CD1c-positive myeloid dendritic cell (primary cell): ENCODE measurements around the gene MORN1.

Experiments
- DNase-seq: peaks from one replicate; pipeline ENCODE4 v3.0.0-alpha.2; 2016; ENCODE audit errors: extremely low spot score

MORN1 gene

DNA sequence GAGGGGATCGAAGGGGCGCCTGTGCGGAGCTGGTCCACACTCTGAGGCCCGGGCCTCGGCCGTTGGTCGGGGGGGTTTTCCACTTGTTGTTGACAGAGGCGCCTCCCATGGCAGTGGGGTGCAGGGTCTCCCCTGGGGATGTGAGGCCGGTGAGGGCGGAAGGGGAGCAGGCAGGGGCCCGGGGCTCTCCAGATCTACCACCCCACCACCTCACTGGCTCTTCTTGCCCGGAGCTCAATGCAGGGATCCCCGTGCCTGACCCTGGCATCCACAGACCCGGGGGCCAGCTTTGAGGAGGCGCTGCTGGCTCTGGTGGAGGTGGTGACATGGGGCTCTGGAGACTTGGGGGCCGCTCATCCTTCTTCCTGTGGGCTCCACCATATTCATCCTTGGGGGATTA is 28.1 kb upstream of the MORN1 start:
- no peak for DNase-seq

DNA sequence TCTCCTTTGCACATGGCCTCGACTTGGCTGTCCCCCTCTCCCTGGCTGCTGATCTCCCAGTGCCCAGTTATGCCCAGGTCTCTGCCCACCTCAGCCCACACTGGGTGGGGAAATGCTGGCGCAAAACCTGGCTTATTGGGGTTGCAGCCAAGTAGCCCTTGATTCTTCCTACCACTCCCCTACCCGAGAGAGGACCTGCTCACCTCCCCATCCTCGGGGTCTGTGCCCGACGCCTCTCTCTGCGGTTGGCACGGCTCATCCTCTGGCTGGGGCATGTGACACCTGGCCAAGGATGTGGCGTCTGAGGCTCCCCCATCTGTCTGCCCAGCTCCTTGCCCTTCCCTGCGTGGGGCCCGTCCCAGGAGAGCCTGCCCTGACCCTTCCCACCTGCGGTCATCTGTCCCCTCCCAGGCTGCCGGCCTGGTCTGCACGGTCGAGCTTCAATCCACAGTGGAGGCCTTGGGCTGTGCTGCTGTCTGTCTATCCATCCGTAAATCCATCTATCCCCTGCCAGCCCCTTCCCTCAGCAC is 27.5 kb upstream of the MORN1 start:
- no peak for DNase-seq

DNA sequence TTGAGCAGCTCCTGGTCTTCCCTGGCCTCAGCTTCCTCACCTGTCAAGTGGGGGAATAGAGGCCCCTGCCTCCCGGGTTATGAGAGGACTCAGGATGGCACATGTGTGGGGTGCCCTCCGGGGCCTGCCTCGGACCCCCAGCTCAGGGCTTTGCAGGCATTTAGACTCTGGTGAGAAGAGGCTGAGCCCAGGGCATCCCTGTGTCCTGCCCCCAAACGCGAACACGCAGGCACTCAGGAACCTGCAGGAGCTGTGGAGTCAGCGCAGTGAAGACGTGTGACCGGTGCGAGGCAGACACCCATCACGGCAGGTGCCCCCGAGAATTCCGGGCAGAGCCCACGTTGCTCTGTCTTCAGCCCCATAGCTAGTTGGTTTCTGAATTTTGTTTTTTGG is 26.5 kb upstream of the MORN1 start:
- no peak for DNase-seq

DNA sequence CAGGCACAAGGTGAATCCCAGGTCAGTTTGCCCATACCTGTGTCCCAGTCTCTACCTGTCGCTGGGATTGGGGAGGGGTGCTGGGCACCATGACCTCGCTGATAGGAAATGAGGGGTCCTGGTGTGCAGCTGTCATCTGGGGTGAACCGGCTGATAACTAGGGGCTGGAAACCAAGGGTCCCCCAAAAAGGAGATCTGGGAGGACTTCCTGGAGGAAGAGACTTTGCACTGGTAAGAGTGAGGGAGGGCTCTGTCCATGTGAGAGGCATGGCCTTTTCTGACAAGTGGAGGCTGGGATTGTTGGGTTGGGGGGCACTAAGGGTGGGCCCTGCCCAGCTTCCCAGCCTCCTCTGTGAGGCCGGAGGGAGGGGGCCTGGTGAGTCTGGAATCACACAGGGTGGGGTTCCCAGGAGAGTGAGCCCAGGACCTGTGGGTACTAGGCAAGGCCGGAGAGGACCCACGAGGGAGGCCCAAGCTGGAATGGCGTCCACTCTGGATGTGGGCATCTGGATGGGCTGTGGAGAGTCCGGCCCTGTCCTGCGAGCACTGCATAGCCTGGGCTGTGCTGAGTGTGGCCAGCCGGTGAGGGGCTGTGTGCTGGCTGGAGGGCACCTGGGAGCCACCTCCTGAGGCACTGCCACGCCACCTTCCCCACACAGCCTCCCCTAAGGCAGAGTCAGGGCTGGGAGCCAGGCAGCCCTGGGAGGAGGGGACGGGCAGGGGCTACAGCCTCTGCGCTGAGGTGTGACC is 25.9 kb upstream of the MORN1 start:
- DNase-seq, result no peak

DNA sequence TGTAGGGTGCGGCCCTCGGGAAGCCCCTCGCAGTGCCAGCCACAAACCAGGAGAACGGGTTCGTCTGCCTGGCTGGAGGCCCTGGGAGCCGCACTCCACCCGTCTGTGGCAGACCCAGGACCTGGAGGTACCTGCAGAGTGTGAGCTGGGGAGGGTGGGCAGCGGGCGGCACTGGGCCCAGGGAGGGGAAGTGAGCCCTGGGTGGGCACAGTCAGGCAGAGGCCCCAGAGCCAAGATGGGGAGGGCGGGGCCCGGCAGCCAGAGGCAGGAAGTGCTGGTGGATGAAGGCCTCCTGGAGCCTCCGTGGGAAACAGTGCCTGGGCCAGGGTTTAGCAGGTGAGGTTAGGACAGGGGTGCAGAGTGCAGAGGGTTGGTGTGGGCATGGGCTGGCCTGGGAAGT is 25.0 kb upstream of the MORN1 start:
- no peak for DNase-seq

DNA sequence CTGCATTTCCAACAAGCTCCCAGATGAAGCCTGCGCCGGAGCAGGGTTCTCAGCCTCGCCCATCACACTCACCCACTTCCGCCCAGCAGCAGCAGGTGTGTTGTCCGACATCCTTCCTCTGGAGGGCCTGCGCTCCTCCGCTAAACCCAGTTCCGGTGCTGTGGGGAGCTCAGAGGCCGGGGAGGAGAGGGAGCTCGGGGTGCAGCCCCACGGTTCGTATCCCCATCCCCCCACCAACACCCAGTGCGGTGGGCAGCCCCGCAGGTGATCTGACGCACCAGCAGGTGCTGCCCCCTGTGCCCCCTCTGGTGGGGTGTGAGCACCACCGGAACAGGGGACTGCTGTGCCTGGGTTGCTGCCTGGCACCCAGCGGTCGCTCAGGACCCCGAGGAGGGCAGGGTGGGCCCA is 24.5 kb upstream of the MORN1 start:
- DNase-seq, result no peak

DNA sequence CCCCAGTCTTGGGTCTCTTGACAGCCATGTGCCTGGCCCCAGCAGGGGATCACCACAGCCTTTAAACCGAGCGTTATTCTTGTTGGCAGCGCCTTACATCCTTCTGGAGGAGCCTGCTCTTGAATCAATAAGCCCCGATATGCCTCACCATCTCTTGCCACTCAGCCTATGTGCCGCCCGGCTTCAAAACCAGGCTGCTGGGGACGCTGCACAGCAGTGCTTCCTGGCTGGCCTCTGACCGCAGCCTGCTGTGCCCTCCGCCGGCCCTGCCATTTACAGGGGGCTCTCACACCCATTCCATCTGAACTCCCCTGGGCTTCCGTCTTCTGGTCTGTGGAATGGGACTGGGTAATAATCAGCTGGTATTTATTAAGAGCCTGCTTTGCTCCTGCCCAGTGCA is 24.0 kb upstream of the MORN1 start:
- no peak for DNase-seq

DNA sequence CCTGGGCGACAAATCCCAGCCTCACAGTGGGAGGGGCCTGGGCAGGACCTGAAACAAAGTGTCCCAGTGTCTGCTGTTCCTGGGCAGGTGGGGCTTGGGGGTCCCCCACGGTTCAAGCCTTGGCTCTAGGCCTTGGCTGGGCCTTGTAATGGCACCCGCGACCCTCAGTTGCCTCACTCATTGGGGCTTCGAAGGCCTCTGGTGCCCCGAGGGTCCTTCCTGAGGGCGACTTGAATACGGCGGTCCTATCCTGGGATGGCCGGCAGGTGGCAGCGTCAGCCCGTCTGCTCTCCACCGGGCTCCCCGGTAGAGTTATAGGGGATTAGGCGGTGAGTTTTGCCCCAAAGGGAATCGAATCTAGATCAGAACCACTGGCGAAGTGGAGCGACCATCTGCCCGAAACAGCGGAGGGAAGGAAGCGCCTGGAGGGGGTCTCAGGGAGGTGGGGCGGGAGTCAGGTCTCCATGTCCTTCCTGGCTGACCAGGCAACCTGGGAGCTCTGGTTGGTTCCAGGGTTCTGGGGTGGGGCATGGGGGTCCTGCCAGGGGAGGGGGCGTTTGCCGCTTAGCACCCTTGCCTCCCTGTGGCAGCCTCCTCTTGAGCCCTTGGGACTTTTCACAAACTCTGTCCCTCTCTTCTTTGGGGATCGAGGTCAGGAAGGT is 23.1 kb upstream of the MORN1 start:
- DNase-seq, result peak; percentile 69

DNA sequence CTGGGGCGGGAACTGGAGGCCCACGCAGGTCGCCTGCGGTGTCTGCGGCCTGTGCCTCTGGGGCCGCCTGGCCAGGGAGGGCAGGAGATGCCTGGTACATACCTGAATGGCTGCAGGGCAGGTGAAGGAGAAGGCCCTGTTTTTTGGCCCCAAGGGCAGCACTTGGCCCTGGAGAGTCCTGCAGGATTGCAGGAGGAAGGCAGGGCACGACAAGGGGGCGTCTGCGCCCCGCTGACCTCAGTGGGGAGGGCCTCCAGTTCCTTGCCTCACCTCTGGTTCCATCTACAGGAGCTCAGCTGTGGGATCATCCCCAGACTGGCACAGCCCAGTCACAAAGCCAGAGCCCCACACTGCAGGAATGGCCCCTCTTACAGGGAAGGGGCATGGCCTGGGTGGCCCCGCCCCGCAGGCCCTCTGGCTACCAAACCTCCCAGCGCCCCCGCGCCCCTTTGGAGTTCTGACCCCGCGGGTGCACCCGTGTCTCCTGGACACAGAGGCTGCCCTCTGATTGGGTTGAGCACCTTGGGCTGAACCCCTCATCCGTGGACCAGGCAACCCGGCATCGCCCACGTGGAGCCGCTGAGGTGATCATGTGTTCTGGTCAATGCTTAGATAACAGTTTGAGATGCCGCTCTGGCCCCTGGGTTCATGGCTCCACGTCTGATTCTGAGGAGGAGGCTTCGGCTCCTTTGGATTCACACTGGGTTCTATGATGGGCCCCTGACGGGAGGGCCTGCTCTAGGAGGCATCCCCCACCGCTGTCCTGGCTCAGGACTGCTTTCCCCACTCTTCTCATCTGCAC is 22.3 kb upstream of the MORN1 start:
- DNase-seq, result no peak

DNA sequence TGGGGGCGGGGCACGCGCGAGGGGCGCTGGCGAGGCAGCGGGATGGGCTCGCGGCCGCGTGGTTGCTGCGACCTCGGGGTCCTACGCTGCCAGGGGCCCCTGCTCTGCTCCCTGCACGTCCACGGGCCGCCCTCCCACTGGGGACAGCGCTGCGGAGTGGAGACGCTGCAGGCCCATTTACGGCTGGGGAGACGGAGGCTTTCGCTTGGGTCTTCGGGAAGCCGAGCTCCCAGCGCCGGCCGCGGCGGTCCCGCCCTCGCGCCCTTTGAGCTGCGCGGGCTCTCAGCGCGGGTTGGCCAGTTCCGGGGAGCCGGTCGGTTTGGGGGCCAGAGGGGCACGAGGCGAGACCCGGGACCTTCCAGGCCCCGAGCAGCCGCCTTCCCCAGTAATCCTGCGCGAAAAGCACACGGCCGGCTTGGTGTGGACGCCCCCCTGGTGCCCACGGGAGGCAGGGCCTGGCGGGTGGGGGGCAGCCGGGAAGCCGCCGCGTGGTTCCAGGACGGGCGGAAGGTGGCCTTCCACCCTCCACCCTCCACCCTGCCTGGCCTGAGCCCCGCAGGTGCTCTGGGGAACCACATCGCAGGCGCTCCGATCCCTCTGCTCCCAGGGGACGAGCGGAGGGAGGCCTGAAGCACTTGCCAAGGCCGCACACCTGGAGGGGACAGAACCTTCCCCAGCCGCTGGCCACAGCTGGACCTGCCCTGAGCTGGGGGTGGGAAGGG is 21.6 kb upstream of the MORN1 start:
- DNase-seq, result no peak

DNA sequence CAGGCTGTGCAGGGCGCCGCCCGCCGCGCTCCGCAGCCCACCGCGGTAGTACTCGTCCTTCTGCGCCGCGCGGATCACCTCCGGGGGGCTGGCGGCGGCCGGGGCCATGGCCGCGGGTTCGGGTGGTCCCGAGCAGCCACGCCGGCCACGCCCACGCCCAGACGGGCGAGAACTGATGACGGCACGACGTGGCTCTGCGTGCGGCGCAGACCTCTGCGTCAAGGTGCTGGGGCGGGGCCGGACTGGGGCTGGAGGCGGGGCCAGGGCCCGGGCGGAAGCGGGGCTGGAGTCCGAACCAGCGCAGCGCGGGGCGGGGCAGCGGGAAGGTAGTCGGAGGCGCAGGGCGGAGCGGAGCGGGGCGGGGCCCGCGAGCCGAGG is 21.0 kb upstream of the MORN1 start, which contains the start of gene PEX10:
TSS of gene PEX10 (minus strand) at position 170 of the 378 bp plus-strand sequence. CDS start at position 108, 62 bp downstream.
- peak; percentile 98 for DNase-seq

DNA sequence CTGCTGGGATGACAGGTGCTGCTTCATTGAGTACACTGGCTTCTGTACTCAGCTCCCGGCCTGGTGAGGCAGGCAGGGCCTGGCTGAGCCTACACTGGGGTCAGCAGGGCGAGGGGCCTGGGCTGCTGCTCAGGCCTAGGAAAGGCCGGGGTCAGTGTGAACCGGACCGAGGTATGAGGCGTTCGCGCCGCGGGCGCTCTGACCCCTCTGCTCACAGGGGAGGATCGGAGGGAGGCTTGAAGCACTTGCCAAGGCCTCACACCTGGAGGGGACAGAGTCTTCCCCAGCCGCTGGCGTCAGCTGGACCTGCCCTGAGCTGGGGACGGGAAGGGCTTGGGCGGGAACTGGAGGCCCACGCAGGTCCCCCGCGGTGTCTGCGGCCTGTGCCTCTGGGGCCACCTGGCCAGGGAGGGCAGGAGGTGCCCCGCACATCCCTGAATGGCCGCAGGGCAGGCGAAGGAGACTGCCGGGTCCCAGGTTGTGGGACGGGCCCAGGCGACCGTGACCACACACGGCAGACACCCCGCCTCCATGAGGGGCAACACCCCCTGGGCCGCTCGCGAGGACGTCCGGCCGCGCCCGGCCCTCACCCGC is 20.5 kb upstream of the MORN1 start:
- no peak for DNase-seq

DNA sequence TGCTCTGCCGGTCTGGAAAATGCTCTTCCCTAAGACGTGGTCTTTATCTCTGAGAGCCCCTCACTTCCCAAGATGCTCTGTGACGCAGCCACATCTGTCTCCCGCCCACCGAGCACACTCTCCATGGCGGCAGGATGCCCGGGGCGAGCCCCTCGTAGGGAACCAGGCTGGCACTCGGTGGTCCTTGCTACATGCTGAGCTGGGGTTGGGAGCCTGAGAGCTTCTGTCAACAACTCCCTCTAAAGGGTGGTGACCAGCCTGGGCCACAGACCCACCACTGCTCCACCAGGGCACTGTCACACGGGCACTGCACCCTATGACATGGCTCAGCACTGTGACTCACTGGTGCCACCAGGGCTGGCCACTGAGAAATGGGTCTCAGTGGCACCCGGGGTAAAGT is 18.4 kb upstream of the MORN1 start:
- no peak for DNase-seq

DNA sequence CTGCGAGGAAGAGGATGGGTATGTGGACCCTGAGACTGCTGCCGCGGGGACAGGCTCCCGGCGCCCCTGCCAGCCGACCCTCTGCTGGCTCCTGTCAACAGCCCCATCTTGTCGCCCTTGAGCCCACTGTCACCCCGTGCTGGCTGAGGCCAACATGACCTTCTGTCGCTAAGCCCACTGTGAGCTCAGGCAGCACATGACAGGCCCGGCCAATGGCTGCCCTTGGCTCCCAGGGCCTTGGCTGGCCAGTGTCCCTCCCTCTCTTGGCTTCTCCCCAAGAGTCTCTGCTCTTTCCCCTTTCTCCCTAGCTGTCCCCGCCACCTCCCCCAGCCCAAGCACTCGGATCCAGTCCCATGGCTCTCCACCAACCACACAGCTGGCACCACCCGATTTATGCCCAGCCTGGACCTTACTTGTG is 17.5 kb upstream of the MORN1 start:
- no peak for DNase-seq

DNA sequence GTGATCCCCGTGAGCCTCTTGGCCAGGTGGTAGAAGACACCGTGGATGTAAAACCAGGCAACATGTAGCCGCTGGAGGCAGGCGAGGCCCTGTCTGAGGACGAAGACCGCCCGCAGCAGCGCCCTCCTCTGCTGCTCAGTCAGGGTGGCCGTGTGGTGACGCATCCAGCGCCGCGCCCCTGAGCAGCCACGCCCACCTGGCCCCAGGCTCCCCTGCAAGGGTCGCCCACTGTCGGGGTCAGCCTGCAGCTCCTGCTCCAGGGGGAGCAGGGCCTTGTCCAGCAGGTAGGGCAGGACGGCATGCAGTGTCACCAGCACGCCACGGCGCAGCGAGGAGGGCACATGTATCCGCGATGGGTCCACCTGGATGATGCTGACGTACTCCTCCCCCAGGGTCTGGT is 17.1 kb upstream of the MORN1 start:
- DNase-seq, result no peak

DNA sequence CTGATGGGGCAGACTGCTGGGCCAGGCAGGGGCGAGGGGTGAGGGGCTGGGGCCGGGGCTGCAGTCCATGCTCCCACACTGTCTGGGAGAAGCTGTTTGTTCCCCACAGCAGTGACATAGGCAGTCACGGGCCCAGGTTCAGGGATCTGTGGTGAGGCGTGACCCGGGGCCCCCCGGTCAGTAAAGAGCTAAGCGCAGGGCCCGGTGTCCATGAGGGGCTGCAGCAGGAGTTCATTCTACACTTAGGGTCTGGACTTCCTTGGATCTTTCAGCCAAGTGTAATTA is 16.6 kb upstream of the MORN1 start:
- DNase-seq, result no peak

DNA sequence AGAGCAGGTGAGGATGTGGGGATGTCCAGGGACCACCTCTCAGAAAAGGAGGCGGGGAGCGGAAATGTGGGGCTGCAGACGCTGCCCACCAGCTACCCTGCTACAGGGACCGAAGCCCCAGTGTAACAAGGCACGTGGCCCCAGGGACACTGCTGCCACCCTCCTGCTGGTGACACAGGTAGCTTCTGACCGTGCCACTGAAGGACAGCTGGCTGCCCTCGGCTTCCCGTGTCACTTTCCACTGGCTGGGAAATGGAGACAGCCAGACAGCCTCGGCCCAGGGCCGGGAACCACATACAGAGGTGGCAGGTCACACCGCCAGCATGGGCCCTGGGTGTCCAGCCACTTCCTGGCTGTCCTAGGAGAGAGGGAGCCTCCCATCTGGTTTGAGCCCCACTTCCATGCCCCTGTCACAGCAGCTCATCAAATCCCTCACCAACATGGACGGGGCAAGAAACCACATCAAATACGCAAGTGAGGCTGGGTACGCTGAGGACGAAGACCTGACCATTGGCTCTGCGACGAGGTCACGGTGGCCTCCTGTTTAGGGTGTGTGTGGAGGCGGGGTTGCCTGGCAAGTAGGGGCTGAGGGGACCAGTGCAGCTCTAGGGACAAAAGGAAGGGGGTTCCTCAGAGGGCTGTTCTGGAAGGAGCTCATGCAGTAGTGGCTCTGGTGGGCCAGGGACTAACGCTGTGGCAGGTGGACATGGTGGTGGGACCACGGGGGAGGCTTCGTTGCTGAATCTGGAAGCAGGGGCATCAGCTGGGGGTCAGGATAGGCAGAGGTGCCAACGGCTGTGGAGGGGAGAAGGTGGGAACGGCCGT is 16.0 kb upstream of the MORN1 start:
- DNase-seq, result no peak

DNA sequence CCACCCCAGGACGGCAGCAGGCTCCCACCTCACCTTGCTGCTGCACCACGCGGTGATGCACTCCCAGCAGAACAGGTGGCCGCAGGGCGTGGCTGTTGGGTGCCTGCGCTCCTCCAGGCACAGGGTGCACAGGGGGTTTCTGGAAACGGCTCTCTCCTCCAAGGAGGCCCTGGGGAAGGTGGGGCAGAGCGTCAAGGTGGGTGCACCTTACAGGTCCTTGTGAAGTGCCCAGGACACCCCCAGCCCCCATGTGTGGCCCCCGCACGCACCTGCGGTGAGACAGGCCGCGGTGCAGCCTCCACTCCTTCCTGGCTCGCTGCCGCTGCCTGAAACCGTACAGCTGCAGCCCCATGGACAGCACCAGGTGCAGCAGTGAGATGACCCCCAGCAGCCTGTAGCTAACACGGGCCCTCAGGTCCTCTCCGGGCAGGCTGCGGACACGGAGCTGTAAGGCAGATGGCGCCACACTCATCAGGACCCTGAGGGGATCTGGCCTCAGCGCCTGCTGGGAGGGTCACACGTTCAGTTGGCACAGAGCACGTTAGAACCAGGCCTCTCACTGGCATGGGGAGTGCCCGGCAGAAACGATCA is 15.2 kb upstream of the MORN1 start:
- no peak for DNase-seq

DNA sequence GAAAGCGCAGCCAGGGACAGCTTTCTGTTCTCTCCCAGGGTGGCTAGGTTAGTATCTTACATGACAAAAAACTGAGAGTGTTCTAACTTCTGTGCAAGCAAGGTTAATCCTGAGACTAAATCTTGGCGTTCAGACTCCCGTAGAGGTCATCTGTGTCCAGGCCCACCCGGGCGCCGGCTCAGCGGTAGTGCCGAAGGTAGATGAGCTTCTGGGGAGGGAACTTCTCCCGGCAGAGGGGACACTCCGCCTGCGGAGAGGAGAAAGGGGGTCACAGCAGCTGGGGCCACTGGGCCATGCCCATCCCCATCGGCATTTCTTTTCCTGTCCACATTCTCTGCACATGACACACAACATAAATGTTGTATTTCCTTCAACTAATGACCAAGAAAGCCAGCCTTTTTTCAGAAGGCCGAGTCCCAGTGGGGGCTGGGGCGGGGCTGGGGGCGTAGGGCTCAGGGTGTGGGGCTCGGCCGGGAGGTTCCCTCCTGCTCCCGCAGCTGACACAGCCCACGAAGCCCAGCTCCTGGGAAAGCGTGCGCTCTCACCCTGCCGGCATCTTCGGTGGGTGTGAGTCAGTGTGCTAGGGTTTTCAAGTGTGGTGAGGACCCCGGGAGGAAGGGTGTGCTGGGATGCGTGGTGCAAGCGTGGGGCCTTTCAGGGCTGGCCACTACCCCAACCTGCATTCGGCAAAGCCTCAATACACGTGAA is 14.4 kb upstream of the MORN1 start:
- DNase-seq, result no peak
